GM20000 (cell line): ENCODE data around the gene CTH.
"Not testable (repeated sequence)": the region's sequence is repeated elsewhere in the genome, so short reads cannot be mapped to it uniquely, and the experiment has no call there.

ENCODE experiments used
- DNase-seq: peaks from one replicate; pipeline ENCODE4 v3.0.0; 2012; ENCODE audit warnings: low spot score
- TF ChIP-seq, protein P1 (sequence below): IDR thresholded peaks from 2 replicates; pipeline ENCODE4 v1.5.1; 2012; ENCODE audit warnings: mild to moderate bottlenecking, control low read depth; ENCODE audit errors: extremely low read depth, missing control alignments

Gene CTH

DNA sequence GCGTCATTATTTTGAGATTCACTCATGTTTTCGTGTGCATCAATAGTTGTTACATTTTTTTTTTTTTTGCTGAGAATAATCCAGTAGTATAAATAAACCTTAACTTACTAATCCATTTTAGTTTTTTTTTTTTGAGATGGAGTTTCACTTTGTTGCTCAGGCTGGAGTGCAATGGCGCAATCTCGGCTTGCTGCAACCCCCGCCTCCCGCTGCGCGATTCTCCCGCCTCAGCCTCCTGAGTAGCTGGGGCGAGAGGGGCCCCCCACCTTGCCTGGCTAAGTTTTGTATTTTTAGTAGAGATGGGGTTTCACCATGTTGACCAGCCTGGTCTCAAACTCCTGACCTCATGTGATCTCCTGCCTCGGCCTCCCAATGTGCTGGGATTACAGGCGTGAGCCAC is 66.0 kb downstream of the CTH start:
- DNase-seq, result no peak
- TF ChIP-seq, protein P1, sequence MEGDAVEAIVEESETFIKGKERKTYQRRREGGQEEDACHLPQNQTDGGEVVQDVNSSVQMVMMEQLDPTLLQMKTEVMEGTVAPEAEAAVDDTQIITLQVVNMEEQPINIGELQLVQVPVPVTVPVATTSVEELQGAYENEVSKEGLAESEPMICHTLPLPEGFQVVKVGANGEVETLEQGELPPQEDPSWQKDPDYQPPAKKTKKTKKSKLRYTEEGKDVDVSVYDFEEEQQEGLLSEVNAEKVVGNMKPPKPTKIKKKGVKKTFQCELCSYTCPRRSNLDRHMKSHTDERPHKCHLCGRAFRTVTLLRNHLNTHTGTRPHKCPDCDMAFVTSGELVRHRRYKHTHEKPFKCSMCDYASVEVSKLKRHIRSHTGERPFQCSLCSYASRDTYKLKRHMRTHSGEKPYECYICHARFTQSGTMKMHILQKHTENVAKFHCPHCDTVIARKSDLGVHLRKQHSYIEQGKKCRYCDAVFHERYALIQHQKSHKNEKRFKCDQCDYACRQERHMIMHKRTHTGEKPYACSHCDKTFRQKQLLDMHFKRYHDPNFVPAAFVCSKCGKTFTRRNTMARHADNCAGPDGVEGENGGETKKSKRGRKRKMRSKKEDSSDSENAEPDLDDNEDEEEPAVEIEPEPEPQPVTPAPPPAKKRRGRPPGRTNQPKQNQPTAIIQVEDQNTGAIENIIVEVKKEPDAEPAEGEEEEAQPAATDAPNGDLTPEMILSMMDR, result no peak

DNA sequence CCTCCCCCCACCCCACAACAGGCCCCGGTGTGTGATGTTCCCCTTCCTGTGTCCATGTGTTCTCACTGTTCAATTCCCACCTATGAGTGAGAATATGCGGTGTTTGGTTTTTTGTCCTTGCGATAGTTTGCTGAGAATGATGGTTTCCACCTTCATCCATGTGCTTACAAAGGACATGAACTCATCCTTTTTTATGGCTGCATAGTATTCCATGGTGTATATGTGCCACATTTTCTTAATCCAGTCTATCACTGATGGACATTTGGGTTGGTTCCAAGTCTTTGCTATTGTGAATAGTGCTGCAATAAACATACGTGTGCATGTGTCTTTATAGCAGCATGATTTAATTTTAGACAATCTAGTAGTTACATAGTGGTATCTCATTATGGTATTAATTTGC is 66.8 kb downstream of the CTH start:
- not testable (repeated sequence) for DNase-seq

DNA sequence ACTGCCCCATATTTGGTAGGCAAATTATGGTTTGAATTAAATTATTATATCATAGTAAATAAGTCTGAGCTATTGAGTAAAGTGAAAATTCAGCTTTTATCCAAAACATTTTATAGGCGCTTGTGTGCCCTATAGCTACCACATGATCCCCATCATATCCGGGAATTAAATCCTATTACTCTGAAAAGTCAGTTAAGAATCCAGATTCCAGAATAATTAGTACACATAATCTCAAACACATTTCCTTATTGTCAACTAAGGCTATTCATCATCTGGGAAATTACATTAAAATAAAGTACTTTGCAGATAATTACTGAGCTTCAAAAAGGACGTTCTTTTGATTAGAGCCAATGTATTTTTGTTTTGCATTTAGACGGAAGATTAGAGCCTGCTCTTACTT is 72.3 kb downstream of the CTH start:
- TF ChIP-seq, protein P1, result no peak
- no peak for DNase-seq

DNA sequence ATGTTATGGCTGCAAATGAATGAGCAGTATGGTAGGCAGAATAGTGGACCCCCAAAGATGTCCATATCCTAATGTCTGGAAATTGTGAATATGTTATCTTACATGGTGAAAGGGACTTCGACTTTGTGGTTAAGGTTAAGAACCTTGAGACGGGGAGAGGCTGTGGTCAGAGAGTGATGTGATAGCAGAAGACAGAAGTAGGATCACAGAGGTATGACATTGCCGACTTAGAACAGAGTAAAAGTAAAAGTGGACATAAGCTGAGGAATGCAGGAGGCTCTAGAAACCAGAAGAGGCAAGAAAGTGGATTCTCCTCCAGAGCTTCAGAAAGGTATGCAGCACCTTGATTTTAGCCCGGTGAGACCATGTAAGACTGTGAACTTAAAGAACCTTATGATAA is 74.6 kb downstream of the CTH start:
- DNase-seq, result no peak
- TF ChIP-seq, protein P1, result no peak

DNA sequence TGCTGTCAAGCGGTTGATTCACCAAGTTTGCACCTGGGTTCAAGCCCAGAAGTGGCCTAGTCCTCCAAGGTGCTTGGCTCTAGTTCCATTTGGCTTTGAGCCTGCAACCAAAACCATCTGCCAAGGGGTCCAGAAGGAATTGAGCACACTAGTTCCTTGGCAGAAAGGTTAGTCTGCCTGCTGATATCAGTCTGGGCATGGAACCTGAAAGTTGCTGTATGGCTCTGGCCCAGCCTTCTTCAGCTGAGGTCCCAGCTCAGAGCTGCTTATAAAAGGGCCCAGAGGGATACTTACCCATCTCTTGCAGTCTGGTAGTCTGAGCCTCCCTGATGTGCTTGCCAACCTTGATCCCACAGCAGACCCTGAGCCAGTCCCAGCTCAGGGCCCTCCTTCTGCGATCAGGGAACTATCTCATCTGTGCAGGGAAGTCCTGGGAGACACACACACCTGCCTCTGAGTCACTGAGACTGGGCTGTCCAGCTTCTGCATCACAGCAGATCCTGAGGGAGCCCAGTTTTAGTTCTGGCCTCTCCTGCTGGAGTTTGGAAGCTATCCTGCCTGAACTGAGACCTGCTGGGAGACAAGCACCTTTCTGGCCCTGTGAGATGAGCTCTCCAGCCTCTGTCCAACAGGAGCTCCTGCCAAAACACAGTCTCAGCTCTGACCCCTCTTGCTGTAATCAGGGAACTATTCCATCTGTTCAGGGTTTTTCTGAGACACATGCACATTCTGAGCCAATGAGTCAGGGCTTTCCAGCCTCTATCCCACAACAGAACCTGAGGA is 75.8 kb downstream of the CTH start:
- TF ChIP-seq, protein P1, result no peak
- DNase-seq, result no peak

DNA sequence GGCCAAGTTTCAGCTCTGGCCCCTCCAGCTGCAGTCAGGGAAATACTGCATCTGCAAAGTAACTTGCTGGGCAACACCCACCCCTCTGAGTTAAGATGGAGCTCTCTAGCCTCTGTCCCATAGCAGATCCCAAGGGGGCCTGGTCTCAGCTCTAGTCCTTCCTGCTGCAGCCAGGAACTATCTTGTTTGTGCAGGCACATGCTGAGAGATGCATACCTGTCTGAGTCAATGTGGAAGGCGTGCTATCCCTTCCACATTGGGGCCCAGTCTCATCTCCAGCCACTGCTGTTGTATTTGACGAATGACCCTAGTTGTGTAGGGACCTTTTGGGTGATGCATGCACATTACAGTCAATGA is 76.4 kb downstream of the CTH start:
- no peak for DNase-seq
- TF ChIP-seq, protein P1, result no peak

DNA sequence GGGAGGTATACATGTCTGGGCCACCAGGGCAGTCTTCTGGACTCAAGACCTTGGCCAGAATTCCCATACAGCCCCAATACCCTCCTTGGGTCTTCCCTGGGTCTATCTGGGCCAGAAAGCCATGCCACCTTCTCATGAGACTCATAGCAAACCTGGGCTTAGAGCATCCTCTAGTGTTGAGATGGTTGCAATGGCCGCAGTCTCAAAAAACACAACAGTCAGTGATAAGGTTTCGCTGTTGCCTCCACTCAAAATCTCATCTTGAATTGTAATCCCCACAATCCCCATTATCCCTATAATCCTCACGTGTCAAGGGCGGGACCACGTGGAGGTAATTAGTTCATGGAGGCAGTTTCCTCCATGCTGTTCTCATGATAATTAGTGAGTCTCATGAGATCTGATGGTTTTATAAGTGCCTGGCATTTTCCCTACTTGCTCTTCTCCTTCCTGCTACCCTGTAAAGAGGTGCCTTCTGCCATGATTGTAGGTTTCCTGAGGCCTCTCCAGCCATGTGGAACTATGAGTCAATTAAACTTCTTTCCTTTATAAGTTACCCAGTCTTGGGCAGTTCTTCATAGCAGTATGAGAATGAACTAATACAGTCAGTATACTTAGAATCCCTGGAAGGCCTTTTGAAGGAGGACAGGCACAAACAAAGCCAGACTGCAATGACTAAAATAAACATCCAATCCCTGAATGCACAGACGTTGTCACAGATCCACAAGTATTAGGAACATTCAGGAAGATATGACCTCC is 77.0 kb downstream of the CTH start:
- peak; percentile 46 for DNase-seq
- TF ChIP-seq, protein P1, result peak; percentile 66
